Endodermal cell (in vitro differentiated cells): ENCODE data around the gene IFNLR1. TPM values are rescaled to one million over a fixed set of nuclear protein-coding genes. Genes with fewer than 3 reads are reported as not detected.

Source experiments
- DNase-seq: peaks from one replicate; pipeline ENCODE4 v3.0.0-alpha.2; 2017
- H3K27ac ChIP-seq: 2 replicates; pipeline ENCODE4 v1.5.1; 2013; ENCODE audit warnings: mild to moderate bottlenecking, low read depth, low read length, moderate library complexity
- H3K27me3 ChIP-seq: 2 replicates; pipeline ENCODE4 v1.6.1; 2013; ENCODE audit warnings: mild to moderate bottlenecking, low read length, moderate library complexity; ENCODE audit not compliant: insufficient read depth, control insufficient read depth, poor library complexity, severe bottlenecking
- H3K36me3 ChIP-seq: 2 replicates; pipeline ENCODE4 v1.7.0; 2013; ENCODE audit warnings: mild to moderate bottlenecking, low read length, moderate library complexity; ENCODE audit not compliant: control insufficient read depth, insufficient read depth
- H3K4me1 ChIP-seq: one replicate; pipeline ENCODE4 v1.7.0; 2013; ENCODE audit warnings: low read length; ENCODE audit not compliant: control insufficient read depth, insufficient read depth
- H3K4me3 ChIP-seq: 2 replicates; pipeline ENCODE4 v1.5.1; 2013; ENCODE audit warnings: mild to moderate bottlenecking, low read length, moderate library complexity
- H3K9ac ChIP-seq: 2 replicates; pipeline ENCODE4 v1.6.1; 2013; ENCODE audit warnings: mild to moderate bottlenecking, low read length, moderate library complexity; ENCODE audit not compliant: poor library complexity, severe bottlenecking; ENCODE audit errors: extremely low read depth
- H3K9me3 ChIP-seq: 2 replicates; pipeline ENCODE4 v1.6.1; 2013; ENCODE audit warnings: mild to moderate bottlenecking, low read length, moderate library complexity; ENCODE audit not compliant: control insufficient read depth
- H3K27ac Mint-ChIP-seq: 2 replicates; pipeline ENCODE4 v1.8.0; 2020; ENCODE audit warnings: mixed read lengths
- H3K27me3 Mint-ChIP-seq: 2 replicates; pipeline ENCODE4 v1.8.0; 2021; ENCODE audit warnings: mild to moderate bottlenecking, mixed read lengths; ENCODE audit not compliant: insufficient read depth
- H3K36me3 Mint-ChIP-seq: 2 replicates; pipeline ENCODE4 v1.8.0; 2020; ENCODE audit warnings: low read depth, mixed read lengths
- H3K4me1 Mint-ChIP-seq: 2 replicates; pipeline ENCODE4 v1.8.0; 2020; ENCODE audit warnings: mixed read lengths
- H3K4me3 Mint-ChIP-seq: 2 replicates; pipeline ENCODE4 v1.8.0; 2020; ENCODE audit warnings: mild to moderate bottlenecking, moderate library complexity, mixed read lengths
- H3K9me3 Mint-ChIP-seq: 2 replicates; pipeline ENCODE4 v1.8.0; 2020; ENCODE audit warnings: mild to moderate bottlenecking, mixed read lengths
- WGBS, 2 experiments: methylation state at CpG; one replicate each; pipeline versions ENCODE4 v1.1.5 to v1.1.7; 2013; ENCODE audit warnings: missing lambda C conversion rate in 2 of 2, mixed read lengths in 1 of 2; ENCODE audit not compliant: insufficient coverage in 1 of 2, insufficient read length in 1 of 2; 5-methylcytosine and 5-hydroxymethylcytosine counted together
- total RNA-seq, 2 donors: library from RNA; stranded (reverse); fragmentation: NEBNext Ultra II Directional in 1 of 2; extraction: Animal tissue kit (Norgen Biotek cat#: 25700) in 1 of 2; gene quantifications; 2 replicates in 1 of 2; 3 replicates in 1 of 2; pipeline ENCODE4 v1.2.1, GENCODE V29; 2021
- TF ChIP-seq, protein P1 (sequence below): fragments of 200-600 bp; sonication (generic); conservative IDR thresholded peaks from 2 replicates; pipeline ENCODE4 v1.5.0; 2021; ENCODE audit warnings: antibody characterized with exemption, mild to moderate bottlenecking

Gene IFNLR1
- total RNA-seq, 2 donors from 2014 or later: 12.1 to 13.0 TPM

GRCh38 chr1:24180676-24181075 lies 6.4 kb downstream of the IFNLR1 start:
- Mint-ChIP-seq H3K9me3 (no peaks in the 10 kb centered on the region), H3K4me1 (peaks cover 15% of the 10 kb centered on the region), H3K27ac (no peak overlapping the region), H3K4me3 (no peak overlapping the region), H3K36me3 (peaks cover 36% of the 10 kb centered on the region), H3K27me3 (no peaks in the 10 kb centered on the region)
- no peak for DNase-seq
- 92% methylated on average over 4 to 6 of the region's 6 CpGs for WGBS, 2 experiments
- H3K27me3 ChIP-seq: no peaks in the 10 kb centered on the region
- no peaks in the 10 kb centered on the region for H3K4me1 ChIP-seq
- TF ChIP-seq, protein P1, sequence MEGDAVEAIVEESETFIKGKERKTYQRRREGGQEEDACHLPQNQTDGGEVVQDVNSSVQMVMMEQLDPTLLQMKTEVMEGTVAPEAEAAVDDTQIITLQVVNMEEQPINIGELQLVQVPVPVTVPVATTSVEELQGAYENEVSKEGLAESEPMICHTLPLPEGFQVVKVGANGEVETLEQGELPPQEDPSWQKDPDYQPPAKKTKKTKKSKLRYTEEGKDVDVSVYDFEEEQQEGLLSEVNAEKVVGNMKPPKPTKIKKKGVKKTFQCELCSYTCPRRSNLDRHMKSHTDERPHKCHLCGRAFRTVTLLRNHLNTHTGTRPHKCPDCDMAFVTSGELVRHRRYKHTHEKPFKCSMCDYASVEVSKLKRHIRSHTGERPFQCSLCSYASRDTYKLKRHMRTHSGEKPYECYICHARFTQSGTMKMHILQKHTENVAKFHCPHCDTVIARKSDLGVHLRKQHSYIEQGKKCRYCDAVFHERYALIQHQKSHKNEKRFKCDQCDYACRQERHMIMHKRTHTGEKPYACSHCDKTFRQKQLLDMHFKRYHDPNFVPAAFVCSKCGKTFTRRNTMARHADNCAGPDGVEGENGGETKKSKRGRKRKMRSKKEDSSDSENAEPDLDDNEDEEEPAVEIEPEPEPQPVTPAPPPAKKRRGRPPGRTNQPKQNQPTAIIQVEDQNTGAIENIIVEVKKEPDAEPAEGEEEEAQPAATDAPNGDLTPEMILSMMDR: no peak
- H3K27ac ChIP-seq: no peak overlapping the region
- H3K36me3 ChIP-seq: peaks cover 5% of the 10 kb centered on the region
- no peak overlapping the region for H3K9ac ChIP-seq
- no peaks in the 10 kb centered on the region for H3K9me3 ChIP-seq
- H3K4me3 ChIP-seq: no peak overlapping the region

DNA sequence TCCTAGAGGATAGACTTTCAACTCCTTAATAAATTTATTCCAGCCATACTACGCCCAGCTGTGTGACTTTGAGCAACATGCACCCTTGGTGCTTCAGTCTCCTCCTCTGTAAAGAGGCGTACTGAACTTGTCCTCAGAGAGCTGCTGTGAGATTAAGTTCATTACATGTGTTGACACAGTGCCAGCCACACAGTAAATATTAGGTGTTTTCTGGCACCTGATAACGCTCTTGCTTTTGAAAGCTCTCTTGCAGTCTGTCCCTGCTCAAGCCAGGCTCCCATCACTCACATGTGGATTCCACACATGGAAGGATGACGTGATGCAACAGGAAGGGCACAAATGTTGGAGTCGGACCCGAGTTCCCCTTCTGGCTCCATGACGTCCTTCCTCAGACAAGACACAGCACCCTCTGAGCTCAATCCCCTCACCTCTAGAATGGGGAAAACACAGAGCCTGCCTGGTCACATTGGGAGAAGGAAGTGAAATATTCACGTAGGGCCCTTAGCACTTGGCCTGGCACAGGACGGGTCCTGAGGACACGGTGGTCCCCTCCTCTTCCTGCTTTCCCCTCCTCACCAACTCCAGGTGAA lies 7.7 kb downstream of the IFNLR1 start:
- Mint-ChIP-seq H3K36me3 (peaks cover 43% of the 10 kb centered on the region), H3K27me3 (no peaks in the 10 kb centered on the region), H3K4me1 (peaks cover 15% of the 10 kb centered on the region), H3K27ac (peak overlapping the region; percentile 75), H3K4me3 (no peak overlapping the region), H3K9me3 (no peaks in the 10 kb centered on the region)
- H3K27ac ChIP-seq: no peak overlapping the region
- no peak overlapping the region for H3K4me3 ChIP-seq
- H3K27me3 ChIP-seq: no peaks in the 10 kb centered on the region
- no peak overlapping the region for H3K9ac ChIP-seq
- no peaks in the 10 kb centered on the region for H3K9me3 ChIP-seq
- no peaks in the 10 kb centered on the region for H3K4me1 ChIP-seq
- TF ChIP-seq, protein P1: no peak
- H3K36me3 ChIP-seq: peaks cover 5% of the 10 kb centered on the region
- WGBS, 2 experiments: 78 to 88% methylated on average over 5 to 10 of the region's 10 CpGs
- DNase-seq: no peak

DNA sequence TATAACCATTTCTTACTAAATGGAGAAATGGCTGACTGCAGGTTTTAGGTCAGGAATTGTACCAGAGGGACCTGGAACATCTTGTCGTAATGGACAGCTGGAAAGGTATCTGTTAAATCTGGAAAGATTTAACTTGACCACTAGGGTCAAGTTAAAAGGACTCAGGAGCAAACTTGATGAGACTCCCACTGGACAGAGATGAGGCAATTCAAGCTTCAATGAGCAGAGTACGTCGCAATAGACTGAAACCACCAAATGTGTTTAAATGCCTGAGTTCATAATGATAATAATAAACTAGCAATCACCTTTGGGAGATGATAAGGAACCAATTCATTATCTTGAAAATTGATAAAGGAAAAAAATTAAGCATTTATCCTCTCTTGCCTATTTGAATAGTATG lies 8.7 kb downstream of the IFNLR1 start:
- H3K27me3 ChIP-seq: no peaks in the 10 kb centered on the region
- no peak overlapping the region for H3K4me3 Mint-ChIP-seq
- H3K27ac ChIP-seq: no peak overlapping the region
- peaks cover 15% of the 10 kb centered on the region for H3K4me1 Mint-ChIP-seq
- H3K4me3 ChIP-seq: no peak overlapping the region
- peaks cover 51% of the 10 kb centered on the region for H3K36me3 Mint-ChIP-seq
- TF ChIP-seq, protein P1: peak; percentile 40
- H3K9me3 ChIP-seq: no peaks in the 10 kb centered on the region
- peaks cover 5% of the 10 kb centered on the region for H3K9me3 Mint-ChIP-seq
- H3K9ac ChIP-seq: no peak overlapping the region
- H3K36me3 ChIP-seq: peaks cover 5% of the 10 kb centered on the region
- WGBS, 2 experiments: 93 to 98% methylated on average over 3 of the region's 3 CpGs
- no peak for DNase-seq
- no peaks in the 10 kb centered on the region for H3K4me1 ChIP-seq
- no peak overlapping the region for H3K27ac Mint-ChIP-seq
- H3K27me3 Mint-ChIP-seq: no peaks in the 10 kb centered on the region
